ENCODE data around the gene ENTPD5.

GRCh38 chr14:74014299-74014698 lies 4.8 kb downstream of the ENTPD5 start:
- no peak for TF ChIP-seq CTCF (IDR thresholded peaks at IDR 0.05)
- no peak for TF ChIP-seq FOXK1 (CRISPR knock-in tag; IDR thresholded peaks at IDR 0.05)

All from WTC11 (cell line).